GM19438 (cell line): ENCODE data around the gene CAVIN4.

ENCODE experiments used
- ATAC-seq: cut with Tn5 transposase; IDR thresholded peaks from one replicate; pipeline ENCODE4 v1.9.1; 2021; ENCODE audit warnings: low read depth; ENCODE audit not compliant: unreplicated experiment

CAVIN4 gene, protein sequence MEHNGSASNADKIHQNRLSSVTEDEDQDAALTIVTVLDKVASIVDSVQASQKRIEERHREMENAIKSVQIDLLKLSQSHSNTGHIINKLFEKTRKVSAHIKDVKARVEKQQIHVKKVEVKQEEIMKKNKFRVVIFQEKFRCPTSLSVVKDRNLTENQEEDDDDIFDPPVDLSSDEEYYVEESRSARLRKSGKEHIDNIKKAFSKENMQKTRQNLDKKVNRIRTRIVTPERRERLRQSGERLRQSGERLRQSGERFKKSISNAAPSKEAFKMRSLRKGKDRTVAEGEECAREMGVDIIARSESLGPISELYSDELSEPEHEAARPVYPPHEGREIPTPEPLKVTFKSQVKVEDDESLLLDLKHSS

GRCh38 chr9:100577776-100578448, at the start of gene CAVIN4:
Gene CAVIN4 (plus strand): TSS chr9:100578079. CDS start chr9:100578144, 65 bp downstream.
- no peak for ATAC-seq

DNA sequence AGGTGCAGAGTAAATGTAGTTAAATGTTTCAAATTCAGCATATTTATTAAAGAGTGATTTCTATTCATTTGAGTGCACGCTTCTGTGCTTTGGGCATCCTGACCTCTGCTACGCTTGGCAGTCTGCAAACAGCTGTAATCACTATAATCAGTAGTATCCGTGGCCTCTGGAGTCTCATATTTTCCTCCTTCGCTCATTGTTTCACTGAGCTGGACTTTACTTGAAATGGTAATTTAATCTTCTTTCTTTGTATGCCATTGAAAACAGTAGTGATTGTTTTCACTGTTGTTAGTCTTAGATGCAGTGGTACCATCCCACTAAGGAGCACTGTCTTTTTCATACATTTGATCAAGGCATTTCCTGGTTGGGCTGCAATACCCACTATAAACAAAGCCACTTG, 43.5 kb upstream of the CAVIN4 start:
- ATAC-seq: no peak

GRCh38 chr9:100540327-100540726, 37.6 kb upstream of the CAVIN4 start:
- no peak for ATAC-seq

DNA sequence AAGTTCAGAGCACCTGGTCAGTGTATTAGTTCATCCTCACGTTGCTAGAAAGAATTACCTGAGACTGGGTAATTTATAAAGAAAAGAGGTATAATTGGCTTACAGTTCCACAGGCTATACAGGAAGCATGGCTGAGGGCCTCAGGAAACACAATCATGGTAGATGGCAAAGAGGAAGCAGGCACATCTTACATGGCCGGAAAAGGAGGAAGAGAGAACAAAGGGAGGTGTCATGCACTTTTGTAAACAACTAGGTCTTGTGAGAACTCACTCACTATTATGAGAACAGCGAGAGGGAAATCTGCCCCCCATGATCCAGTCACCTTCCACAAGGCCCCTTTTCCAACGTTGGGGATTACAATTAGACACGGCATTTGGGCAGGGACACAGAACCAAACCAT, 28.8 kb upstream of the CAVIN4 start:
- ATAC-seq: no peak

- no peak for ATAC-seq
Measured at GRCh38 chr9:100554935-100555401, 22.9 kb upstream of the CAVIN4 start.

DNA sequence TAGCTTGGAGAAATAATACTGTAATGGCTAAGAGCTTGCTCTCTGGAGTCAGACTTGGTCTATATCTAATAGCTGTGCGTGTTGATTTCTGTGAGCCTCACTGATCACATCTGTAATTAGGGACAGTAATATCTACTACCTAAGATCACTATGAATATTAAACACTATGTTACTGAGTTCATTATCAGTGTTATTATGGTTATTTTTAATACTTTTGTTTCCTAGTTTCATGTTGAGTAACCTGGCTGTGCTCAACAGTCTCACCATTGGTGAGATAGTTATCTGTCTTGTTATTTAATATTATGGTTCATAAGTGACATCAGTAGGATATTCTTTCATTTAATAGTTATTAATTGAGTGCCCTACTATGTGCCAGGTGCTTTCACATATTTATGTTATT, 22.4 kb upstream of the CAVIN4 start:
- no peak for ATAC-seq

DNA sequence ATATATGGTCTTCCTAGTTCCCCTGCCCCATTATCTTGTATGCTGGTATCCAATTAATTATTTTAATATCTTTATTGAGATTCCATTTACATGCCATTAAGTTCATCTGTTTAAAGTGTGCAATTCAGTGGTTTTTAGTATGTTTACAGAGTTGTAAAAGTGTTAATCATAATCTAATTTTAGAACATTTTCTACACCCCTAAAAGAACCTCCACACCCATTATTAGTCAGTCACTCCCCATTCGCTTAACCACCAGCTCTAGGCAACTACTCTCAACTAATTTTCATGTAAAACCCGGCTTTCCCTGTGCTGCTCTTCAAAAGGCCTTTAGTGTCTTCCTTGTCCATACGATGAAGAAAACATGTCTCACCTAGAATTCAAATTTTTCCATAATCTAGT, 20.8 kb upstream of the CAVIN4 start:
- no peak for ATAC-seq

DNA sequence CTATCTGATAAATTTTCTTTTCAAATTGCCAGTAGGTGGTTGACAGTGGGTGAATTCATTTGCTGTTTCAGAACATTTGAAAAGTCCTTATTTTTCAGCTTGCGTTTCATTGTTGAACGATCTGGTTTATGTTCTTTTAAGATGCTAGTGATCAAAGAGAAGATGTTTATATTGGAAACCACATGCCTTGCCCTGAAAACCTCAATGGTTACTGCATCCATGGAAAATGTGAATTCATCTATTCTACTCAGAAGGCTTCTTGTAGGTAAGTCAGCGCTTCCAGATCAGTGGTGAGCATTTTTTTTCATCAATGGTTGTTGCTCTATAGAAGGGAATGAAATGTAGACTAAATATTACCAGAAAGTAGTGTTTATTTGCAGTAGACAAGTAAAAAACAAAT, 16.6 kb upstream of the CAVIN4 start:
- ATAC-seq: no peak

GRCh38 chr9:100567856-100568255, 10.0 kb upstream of the CAVIN4 start:
- ATAC-seq: no peak

DNA sequence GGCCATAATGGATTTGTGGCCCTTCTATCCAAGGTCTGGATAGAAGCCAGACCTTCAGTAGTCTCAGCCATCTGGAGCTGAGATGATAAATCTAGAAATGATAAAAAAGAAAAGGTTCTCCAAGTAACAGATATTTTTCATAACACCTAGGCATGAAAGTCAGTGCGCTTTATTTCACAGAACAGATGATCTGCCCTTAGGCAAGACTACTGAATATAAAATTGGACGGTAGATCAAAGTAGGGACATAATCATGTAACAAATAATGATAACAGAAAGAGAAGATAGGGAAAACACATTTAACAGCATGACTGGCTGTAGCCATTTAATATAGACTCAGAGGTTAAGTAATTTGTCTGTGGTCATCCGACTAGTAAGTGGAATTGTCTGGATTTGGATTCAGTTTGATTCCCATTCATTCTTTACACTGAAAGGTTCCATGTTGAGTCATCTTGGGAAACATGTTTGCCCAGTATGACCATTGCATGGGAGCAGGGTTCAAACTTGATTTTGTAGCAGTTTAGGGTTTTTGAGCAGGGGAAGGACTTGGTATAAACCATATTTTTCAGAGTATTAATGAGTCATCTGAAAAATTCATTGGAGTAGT, 4.1 kb upstream of the CAVIN4 start:
- no peak for ATAC-seq

GRCh38 chr9:100575006-100575405, 2.9 kb upstream of the CAVIN4 start:
- no peak for ATAC-seq

- ATAC-seq: no peak
Measured at GRCh38 chr9:100575765-100576386, 2.0 kb upstream of the CAVIN4 start.

GRCh38 chr9:100578610-100579009, 731 bp downstream of the CAVIN4 start:
- no peak for ATAC-seq

GRCh38 chr9:100579665-100580064, 1.8 kb downstream of the CAVIN4 start:
- no peak for ATAC-seq

GRCh38 chr9:100580257-100580656, 2.4 kb downstream of the CAVIN4 start:
- ATAC-seq: no peak

GRCh38 chr9:100581081-100581480, 3.2 kb downstream of the CAVIN4 start:
- no peak for ATAC-seq

GRCh38 chr9:100581661-100582060, 3.8 kb downstream of the CAVIN4 start:
- ATAC-seq: no peak

DNA sequence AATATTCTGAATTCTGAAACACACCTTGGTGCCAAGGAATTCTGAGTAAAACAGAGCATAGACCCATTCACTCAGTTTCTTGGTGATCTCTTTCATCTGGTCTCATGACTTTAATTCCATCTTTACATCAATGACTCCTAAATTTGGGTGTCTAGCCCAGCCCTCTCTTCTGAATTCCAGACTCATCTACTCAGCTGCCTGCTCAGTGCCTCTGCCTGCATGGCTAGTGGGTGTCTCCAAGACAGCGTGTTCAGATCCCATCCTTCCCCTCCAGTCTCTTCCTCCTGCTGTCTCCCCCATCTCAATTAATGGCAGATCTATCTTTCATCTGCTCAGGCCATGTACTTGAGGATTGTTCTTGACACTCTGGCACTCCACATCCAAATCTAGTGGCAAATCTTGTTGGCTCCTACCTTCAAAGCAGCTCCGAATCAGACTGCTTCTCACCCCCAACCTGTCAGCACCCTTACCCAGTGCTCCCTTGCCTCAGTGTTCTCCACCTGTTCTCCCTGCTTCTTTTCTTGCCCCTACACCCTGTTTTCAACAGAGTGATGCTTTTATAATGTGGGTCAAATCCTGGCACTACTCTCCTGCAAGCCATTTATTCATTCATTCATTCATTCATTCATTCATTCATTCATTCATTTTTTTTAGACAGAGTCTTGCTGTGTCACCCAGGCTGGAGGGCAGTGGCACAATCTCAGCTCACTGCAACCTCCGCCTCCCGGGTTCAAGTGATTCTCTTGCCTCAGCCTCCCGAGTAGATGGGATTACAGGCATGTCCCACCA, 5.3 kb downstream of the CAVIN4 start:
- ATAC-seq: no peak

DNA sequence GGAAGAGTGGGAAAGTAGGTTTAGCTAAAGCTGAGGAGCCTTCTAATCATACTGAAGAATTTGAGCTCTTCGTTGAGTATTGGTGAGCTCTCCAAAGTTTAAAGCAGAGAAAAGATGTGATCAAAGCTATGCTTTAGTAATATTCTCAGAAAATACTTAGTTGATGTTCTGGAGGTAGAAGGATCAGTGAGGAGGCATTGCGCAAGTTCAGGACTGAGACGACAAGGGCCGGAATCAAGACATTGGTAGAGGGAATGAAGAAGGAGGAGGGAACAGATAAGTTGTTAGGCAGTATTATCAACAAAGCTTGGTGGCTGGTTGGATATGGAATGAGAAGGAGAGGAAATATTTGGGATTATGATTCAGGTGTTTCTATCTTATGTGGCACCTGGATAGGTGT, 7.1 kb downstream of the CAVIN4 start:
- no peak for ATAC-seq

DNA sequence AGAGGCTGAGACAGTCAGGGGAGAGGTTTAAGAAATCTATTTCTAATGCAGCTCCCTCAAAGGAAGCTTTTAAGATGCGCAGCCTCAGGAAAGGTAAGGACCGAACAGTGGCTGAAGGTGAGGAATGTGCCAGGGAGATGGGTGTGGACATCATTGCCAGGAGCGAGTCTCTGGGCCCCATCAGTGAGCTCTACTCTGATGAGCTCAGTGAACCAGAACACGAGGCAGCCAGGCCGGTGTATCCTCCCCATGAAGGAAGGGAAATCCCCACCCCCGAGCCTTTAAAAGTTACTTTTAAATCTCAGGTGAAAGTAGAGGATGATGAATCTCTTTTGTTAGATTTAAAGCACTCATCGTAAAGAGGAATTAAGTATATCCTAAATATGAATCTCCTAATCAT, 8.2 kb downstream of the CAVIN4 start:
- no peak for ATAC-seq
